Liver (tissue), 3 donors: ENCODE data around the gene SEMA3B.

Experiments
- EGR1 ChIP-seq, 2 donors: IDR thresholded peaks; 2 replicates each; pipeline ENCODE4 v1.6.1; 2016 to 2018; ENCODE audit warnings: antibody characterized with exemption in 2 of 2, low read depth in 2 of 2
- GABPA ChIP-seq, 2 donors: IDR thresholded peaks in 1 of 2; conservative IDR thresholded peaks in 1 of 2; 2 replicates each; pipeline ENCODE4 v1.6.1; 2016; ENCODE audit warnings: antibody characterized with exemption in 2 of 2, mild to moderate bottlenecking in 1 of 2, moderate library complexity in 1 of 2
- HNF4A ChIP-seq, 2 donors: conservative IDR thresholded peaks; 2 replicates each; pipeline ENCODE4 v1.6.1; 2016; ENCODE audit warnings: antibody characterized with exemption in 2 of 2, mild to moderate bottlenecking in 2 of 2
- RAD21 ChIP-seq, 2 donors: IDR thresholded peaks; 2 replicates each; pipeline ENCODE4 v1.6.1; 2016; ENCODE audit warnings: antibody characterized with exemption in 2 of 2, mild to moderate bottlenecking in 2 of 2
- SP1 ChIP-seq: IDR thresholded peaks from 2 replicates; pipeline ENCODE4 v1.6.1; 2018; ENCODE audit warnings: antibody characterized with exemption, mild to moderate bottlenecking
- TAF1 ChIP-seq: conservative IDR thresholded peaks from 2 replicates; pipeline ENCODE4 v1.6.1; 2016; ENCODE audit warnings: antibody characterized with exemption, mild to moderate bottlenecking
- TF ChIP-seq, protein P1 (sequence below): fragments of 150-350 bp; IDR thresholded peaks from 2 replicates; pipeline ENCODE4 v1.5.1; 2017; ENCODE audit warnings: improper control_type of control experiment, low read depth, low read length; ENCODE audit not compliant: missing input control
- TF ChIP-seq, protein P2 (sequence below): IDR thresholded peaks from 2 replicates; pipeline ENCODE4 v1.6.1; 2016; ENCODE audit warnings: antibody characterized with exemption
- TF ChIP-seq, protein P3 (sequence below): IDR thresholded peaks from 2 replicates; pipeline ENCODE4 v1.6.1; 2016; ENCODE audit warnings: antibody characterized with exemption
- TF ChIP-seq, protein P4 (sequence below): IDR thresholded peaks from 2 replicates; pipeline ENCODE4 v1.6.1; 2016; ENCODE audit warnings: antibody characterized with exemption, mild to moderate bottlenecking
- TF ChIP-seq, protein P5 (sequence below): IDR thresholded peaks from 2 replicates; pipeline ENCODE4 v1.6.1; 2016; ENCODE audit warnings: antibody characterized with exemption
- donor health status: healthy.
- donor health status: healthy.

DNA sequence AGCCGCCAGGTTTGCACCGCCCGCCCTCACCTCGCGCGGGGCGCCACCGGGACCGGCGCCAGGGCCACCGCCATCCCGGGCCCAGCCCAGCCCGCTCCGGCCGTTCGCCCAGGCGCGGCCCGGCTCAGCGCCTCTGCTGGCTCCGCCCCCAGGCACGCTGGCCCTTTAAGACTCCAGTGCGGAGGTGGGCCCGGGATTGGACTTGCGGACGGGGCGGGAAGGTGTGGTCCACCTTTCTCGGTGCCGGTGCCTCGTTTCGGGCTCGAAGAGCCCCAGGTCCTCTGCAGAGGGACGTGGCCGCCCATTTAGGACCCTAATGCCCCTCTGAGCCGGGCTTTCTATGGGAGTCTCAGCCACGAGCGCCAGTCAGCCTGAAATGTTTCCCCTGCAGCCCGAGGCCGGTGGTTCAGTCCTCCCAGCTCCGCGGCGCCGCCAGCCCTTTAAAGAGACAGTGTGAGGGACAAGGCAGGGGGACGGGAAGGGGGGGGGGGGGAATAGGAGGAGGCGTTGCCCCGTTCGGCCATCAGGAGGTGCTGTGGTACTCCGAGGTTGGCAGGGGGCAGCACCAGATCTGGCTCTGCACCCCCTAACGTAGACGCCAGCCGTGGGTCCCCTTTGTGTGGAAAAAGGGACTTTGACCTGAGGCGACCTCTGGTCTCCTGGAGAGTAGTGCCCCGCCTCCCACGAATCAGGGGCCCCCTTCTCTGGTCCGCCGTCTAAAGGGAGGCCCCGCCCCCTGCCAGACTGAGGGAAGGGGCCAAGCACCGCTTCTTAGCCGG lies 52.6 kb downstream of the SEMA3B start:
- TF ChIP-seq, protein P1, sequence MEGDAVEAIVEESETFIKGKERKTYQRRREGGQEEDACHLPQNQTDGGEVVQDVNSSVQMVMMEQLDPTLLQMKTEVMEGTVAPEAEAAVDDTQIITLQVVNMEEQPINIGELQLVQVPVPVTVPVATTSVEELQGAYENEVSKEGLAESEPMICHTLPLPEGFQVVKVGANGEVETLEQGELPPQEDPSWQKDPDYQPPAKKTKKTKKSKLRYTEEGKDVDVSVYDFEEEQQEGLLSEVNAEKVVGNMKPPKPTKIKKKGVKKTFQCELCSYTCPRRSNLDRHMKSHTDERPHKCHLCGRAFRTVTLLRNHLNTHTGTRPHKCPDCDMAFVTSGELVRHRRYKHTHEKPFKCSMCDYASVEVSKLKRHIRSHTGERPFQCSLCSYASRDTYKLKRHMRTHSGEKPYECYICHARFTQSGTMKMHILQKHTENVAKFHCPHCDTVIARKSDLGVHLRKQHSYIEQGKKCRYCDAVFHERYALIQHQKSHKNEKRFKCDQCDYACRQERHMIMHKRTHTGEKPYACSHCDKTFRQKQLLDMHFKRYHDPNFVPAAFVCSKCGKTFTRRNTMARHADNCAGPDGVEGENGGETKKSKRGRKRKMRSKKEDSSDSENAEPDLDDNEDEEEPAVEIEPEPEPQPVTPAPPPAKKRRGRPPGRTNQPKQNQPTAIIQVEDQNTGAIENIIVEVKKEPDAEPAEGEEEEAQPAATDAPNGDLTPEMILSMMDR, result peak; percentile 31
- TF ChIP-seq EGR1 (IDR thresholded peaks at IDR 0.05; ENCODE audit: low read depth in 2 of 2) (peak in 1 of 2 donors; percentile 83), RAD21 (IDR thresholded peaks at IDR 0.05) (peak in 1 of 2 donors; percentile 17), TAF1 (no peak), SP1 (peak; percentile 77), GABPA (IDR thresholded peaks at IDR 0.05 in 1 of 2, conservative IDR thresholded peaks at IDR 0.05 in 1 of 2) (no peak), HNF4A (conservative IDR thresholded peaks at IDR 0.05) (peak in 1 of 2 donors; percentile 9)
- TF ChIP-seq, protein P2, sequence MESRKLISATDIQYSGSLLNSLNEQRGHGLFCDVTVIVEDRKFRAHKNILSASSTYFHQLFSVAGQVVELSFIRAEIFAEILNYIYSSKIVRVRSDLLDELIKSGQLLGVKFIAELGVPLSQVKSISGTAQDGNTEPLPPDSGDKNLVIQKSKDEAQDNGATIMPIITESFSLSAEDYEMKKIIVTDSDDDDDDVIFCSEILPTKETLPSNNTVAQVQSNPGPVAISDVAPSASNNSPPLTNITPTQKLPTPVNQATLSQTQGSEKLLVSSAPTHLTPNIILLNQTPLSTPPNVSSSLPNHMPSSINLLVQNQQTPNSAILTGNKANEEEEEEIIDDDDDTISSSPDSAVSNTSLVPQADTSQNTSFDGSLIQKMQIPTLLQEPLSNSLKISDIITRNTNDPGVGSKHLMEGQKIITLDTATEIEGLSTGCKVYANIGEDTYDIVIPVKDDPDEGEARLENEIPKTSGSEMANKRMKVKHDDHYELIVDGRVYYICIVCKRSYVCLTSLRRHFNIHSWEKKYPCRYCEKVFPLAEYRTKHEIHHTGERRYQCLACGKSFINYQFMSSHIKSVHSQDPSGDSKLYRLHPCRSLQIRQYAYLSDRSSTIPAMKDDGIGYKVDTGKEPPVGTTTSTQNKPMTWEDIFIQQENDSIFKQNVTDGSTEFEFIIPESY, result no peak
- TF ChIP-seq, protein P3, sequence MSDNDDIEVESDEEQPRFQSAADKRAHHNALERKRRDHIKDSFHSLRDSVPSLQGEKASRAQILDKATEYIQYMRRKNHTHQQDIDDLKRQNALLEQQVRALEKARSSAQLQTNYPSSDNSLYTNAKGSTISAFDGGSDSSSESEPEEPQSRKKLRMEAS, result peak; percentile 99
- TF ChIP-seq, protein P4, sequence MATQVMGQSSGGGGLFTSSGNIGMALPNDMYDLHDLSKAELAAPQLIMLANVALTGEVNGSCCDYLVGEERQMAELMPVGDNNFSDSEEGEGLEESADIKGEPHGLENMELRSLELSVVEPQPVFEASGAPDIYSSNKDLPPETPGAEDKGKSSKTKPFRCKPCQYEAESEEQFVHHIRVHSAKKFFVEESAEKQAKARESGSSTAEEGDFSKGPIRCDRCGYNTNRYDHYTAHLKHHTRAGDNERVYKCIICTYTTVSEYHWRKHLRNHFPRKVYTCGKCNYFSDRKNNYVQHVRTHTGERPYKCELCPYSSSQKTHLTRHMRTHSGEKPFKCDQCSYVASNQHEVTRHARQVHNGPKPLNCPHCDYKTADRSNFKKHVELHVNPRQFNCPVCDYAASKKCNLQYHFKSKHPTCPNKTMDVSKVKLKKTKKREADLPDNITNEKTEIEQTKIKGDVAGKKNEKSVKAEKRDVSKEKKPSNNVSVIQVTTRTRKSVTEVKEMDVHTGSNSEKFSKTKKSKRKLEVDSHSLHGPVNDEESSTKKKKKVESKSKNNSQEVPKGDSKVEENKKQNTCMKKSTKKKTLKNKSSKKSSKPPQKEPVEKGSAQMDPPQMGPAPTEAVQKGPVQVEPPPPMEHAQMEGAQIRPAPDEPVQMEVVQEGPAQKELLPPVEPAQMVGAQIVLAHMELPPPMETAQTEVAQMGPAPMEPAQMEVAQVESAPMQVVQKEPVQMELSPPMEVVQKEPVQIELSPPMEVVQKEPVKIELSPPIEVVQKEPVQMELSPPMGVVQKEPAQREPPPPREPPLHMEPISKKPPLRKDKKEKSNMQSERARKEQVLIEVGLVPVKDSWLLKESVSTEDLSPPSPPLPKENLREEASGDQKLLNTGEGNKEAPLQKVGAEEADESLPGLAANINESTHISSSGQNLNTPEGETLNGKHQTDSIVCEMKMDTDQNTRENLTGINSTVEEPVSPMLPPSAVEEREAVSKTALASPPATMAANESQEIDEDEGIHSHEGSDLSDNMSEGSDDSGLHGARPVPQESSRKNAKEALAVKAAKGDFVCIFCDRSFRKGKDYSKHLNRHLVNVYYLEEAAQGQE, result no peak
- TF ChIP-seq, protein P5, sequence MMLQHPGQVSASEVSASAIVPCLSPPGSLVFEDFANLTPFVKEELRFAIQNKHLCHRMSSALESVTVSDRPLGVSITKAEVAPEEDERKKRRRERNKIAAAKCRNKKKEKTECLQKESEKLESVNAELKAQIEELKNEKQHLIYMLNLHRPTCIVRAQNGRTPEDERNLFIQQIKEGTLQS, result no peak
